ENCODE data around the gene AP3M1. TPM values are rescaled to one million over a fixed set of nuclear protein-coding genes. Genes with fewer than 3 reads are reported as not detected.
"Not testable (repeated sequence)": the region's sequence is repeated elsewhere in the genome, so short reads cannot be mapped to it uniquely, and the experiment has no call there.

Gene AP3M1
- total RNA-seq = 29.0 and 51.4 TPM in 2 replicates

- H3K4me3 ChIP-seq (ENCODE audit: low read depth, low read length) = peak within 1 kb of the TSS; percentile 95
- no peak for TF ChIP-seq CTCF (IDR thresholded peaks at IDR 0.05; ENCODE audit: insufficient read depth, low read depth, low read length)
- DNase-seq (ENCODE audit: low read depth) = no peak
Observed at GRCh38 chr10:74150204-74150989, at the start of gene AP3M1. Gene AP3M1, minus strand, starts transcription at chr10:74150828. Its CDS starts 12,449 bp downstream, at chr10:74138379.

- no peak for DNase-seq (ENCODE audit: low read depth)
- no peak overlapping the region for H3K4me3 ChIP-seq (ENCODE audit: low read depth, low read length)
- TF ChIP-seq CTCF (IDR thresholded peaks at IDR 0.05; ENCODE audit: insufficient read depth, low read depth, low read length) = no peak
Observed at GRCh38 chr10:74199315-74199714, 48.7 kb upstream of the AP3M1 start.

- DNase-seq (ENCODE audit: low read depth) = no peak
- no peak for TF ChIP-seq CTCF (IDR thresholded peaks at IDR 0.05; ENCODE audit: insufficient read depth, low read depth, low read length)
- H3K4me3 ChIP-seq (ENCODE audit: low read depth, low read length) = no peak overlapping the region
Observed at GRCh38 chr10:74194999-74195398, 44.4 kb upstream of the AP3M1 start.

- TF ChIP-seq CTCF (IDR thresholded peaks at IDR 0.05; ENCODE audit: insufficient read depth, low read depth, low read length) = no peak
- no peak overlapping the region for H3K4me3 ChIP-seq (ENCODE audit: low read depth, low read length)
- no peak for DNase-seq (ENCODE audit: low read depth)
Observed at GRCh38 chr10:74194545-74194944, 43.9 kb upstream of the AP3M1 start.

GRCh38 chr10:74190494-74190893 lies 39.9 kb upstream of the AP3M1 start:
- H3K4me3 ChIP-seq (ENCODE audit: low read depth, low read length) = peak overlapping the region; percentile 14
- DNase-seq (ENCODE audit: low read depth) = no peak
- no peak for TF ChIP-seq CTCF (IDR thresholded peaks at IDR 0.05; ENCODE audit: insufficient read depth, low read depth, low read length)

- TF ChIP-seq CTCF (IDR thresholded peaks at IDR 0.05; ENCODE audit: insufficient read depth, low read depth, low read length) = no peak
- peak; percentile 88 for DNase-seq (ENCODE audit: low read depth)
- peak overlapping the region; percentile 14 for H3K4me3 ChIP-seq (ENCODE audit: low read depth, low read length)
Observed at GRCh38 chr10:74189999-74190421, 39.4 kb upstream of the AP3M1 start.

GRCh38 chr10:74188617-74189016 lies 38.0 kb upstream of the AP3M1 start:
- not testable (repeated sequence) for H3K4me3 ChIP-seq (ENCODE audit: low read depth, low read length); DNase-seq (ENCODE audit: low read depth)
